ENCODE results near the gene UBE2E2.
A peak's percentile ranks its signal among the peaks of the same experiment; 100 is the strongest.

UBE2E2 gene

GRCh38 chr3:23404246-23404645 lies 201.1 kb downstream of the UBE2E2 start:
- DNase-seq (ENCODE audit: low read depth): no peak
- H3K4me3 ChIP-seq (ENCODE audit: control insufficient read depth, low read depth, low read length): no peak overlapping the region
- no peak for TF ChIP-seq CTCF (conservative IDR thresholded peaks at IDR 0.05; ENCODE audit: control insufficient read depth, insufficient read depth, low read depth, low read length)

- DNase-seq (ENCODE audit: low read depth): no peak
- H3K4me3 ChIP-seq (ENCODE audit: control insufficient read depth, low read depth, low read length): no peak overlapping the region
- TF ChIP-seq CTCF (conservative IDR thresholded peaks at IDR 0.05; ENCODE audit: control insufficient read depth, insufficient read depth, low read depth, low read length): no peak
Measured at GRCh38 chr3:23405081-23405480, 202.0 kb downstream of the UBE2E2 start.

DNA sequence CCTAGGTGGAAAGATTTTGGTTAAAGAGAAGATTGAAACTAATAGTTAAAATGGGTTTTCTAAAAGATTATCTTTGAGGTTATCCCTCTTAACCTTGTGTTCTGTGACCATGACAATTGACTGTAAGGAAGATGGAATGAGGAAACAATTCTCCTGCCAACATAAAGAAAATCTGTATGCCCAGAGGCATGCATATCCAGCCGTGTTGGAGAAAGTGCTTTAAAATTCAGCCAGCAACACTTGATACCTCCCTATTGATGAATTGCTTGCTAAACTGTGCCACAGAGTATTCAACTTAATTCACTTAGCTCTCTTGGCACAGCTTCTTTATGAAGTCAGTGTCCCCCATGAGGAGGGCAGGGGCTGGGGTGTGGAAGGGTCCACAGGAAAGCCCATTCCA lies 203.5 kb downstream of the UBE2E2 start:
- H3K4me3 ChIP-seq (ENCODE audit: control insufficient read depth, low read depth, low read length): no peak overlapping the region
- no peak for DNase-seq (ENCODE audit: low read depth)
- no peak for TF ChIP-seq CTCF (conservative IDR thresholded peaks at IDR 0.05; ENCODE audit: control insufficient read depth, insufficient read depth, low read depth, low read length)

GRCh38 chr3:23418026-23418425 lies 214.9 kb downstream of the UBE2E2 start:
- no peak for TF ChIP-seq CTCF (conservative IDR thresholded peaks at IDR 0.05; ENCODE audit: control insufficient read depth, insufficient read depth, low read depth, low read length)
- no peak for DNase-seq (ENCODE audit: low read depth)
- H3K4me3 ChIP-seq (ENCODE audit: control insufficient read depth, low read depth, low read length): no peak overlapping the region

DNA sequence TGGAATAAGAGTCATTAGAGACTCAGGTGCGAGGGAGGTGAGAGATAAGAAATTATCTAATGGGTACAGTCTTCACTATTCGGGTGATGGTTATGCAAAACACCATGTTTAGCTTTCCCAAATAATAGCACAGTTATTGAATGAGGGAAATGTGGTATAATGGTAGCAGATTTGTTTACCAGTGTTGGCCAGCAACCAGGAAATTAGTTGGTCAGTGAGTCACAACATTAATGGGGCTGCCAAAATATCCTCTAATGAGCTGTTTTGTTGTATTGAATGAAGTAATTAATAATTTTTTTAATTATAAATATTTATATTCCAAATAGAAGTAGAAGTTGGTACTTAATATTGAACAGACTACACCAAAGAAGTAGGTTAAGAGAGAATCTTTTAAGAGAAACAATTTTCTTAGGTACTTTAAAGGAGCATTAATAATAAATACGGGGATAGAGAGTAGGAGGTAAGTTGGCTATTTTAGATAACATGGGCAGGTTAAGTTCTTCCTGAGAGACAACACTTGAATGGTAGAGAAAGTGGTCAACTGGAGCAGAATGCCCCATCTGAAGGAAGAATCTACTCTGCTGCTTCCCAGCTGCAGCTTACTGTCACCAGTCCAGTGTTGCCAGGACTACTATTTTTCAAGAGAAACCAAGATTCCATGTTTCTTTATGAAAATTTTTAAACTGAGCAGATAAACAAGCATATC lies 218.8 kb downstream of the UBE2E2 start:
- no peak overlapping the region for H3K4me3 ChIP-seq (ENCODE audit: control insufficient read depth, low read depth, low read length)
- no peak for TF ChIP-seq CTCF (conservative IDR thresholded peaks at IDR 0.05; ENCODE audit: control insufficient read depth, insufficient read depth, low read depth, low read length)
- DNase-seq (ENCODE audit: low read depth): peak; percentile 50

DNA sequence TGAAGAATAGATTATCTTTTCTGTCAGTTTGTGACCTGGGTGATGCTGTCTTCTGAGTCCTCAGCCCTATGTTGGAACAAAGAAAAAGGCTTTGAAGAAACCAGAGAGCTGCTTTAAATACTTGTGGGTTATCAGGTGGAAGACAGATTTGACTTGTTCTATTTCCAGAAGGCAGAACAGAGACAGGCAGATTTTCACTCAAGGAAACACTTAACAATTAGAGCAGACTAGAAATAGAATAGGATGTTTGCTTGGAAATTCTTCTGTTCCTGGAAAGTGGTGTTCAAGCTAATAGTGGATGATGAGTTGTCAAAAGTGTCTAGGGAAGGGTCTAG lies 219.4 kb downstream of the UBE2E2 start:
- TF ChIP-seq CTCF (conservative IDR thresholded peaks at IDR 0.05; ENCODE audit: control insufficient read depth, insufficient read depth, low read depth, low read length): no peak
- no peak for DNase-seq (ENCODE audit: low read depth)
- H3K4me3 ChIP-seq (ENCODE audit: control insufficient read depth, low read depth, low read length): no peak overlapping the region

- H3K4me3 ChIP-seq (ENCODE audit: control insufficient read depth, low read depth, low read length): no peak overlapping the region
- DNase-seq (ENCODE audit: low read depth): no peak
- no peak for TF ChIP-seq CTCF (conservative IDR thresholded peaks at IDR 0.05; ENCODE audit: control insufficient read depth, insufficient read depth, low read depth, low read length)
Measured at GRCh38 chr3:23425410-23425809, 222.3 kb downstream of the UBE2E2 start.

All from fibroblast of mammary gland (primary cell).